Stimulated activated naive CD8-positive, alpha-beta T cell treated with anti-CD3 and anti-CD28 coated beads, Interleukin-15, Interleukin-2, amounts not matched to agents 100 U/mL and 50 U/mL, for 24 hours (primary cell): Measurements from ENCODE around the gene BIRC6.
A peak's percentile ranks its signal among the peaks of the same experiment; 100 is the strongest.
"Not testable (repeated sequence)": the region's sequence is repeated elsewhere in the genome, so short reads cannot be mapped to it uniquely, and the experiment has no call there.

Source experiments
- ATAC-seq: fragments of 150-1000 bp; cut with Tn5 transposase; one replicate; pipeline ENCODE4 v1.10.0; 2021
- DNase-seq: peaks from one replicate; pipeline ENCODE4 v3.0.0; 2021

Gene BIRC6

GRCh38 chr2:32356681-32357317 lies at the start of gene BIRC6:
Gene BIRC6, plus strand, starts transcription at chr2:32357023. Its CDS starts 139 bp downstream, at chr2:32357162.
- peak; percentile 97 for ATAC-seq
- DNase-seq: peak; percentile 98

- no peak for ATAC-seq
- no peak for DNase-seq
Measured at GRCh38 chr2:32310577-32310976, 46.2 kb upstream of the BIRC6 start.

GRCh38 chr2:32314886-32315285 lies 41.9 kb upstream of the BIRC6 start:
- no peak for DNase-seq
- ATAC-seq: no peak

GRCh38 chr2:32328679-32329078 lies 28.1 kb upstream of the BIRC6 start:
- not testable (repeated sequence) for DNase-seq, ATAC-seq

- not testable (repeated sequence) for ATAC-seq, DNase-seq
Measured at GRCh38 chr2:32329180-32329980, 27.4 kb upstream of the BIRC6 start.

DNA sequence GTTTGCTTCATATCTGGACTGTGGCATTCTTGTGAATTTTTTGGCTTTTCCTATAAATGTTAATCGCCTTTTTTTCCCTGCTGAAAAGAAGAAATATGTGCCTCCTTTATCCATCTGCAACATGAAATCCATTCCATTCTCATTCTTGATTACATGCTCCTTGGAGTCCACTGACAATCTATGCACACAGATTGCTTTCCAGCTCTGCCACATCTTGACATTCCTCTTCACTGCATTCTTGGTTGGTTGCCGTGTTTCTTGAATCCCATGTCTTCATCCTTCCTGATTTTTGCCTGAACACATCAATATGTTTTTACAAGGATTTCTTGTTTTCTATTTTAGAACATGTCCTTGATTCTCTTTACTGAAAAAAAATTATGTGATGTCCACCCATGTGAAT lies 26.7 kb upstream of the BIRC6 start:
- DNase-seq (no peak), ATAC-seq (no peak)

GRCh38 chr2:32342801-32343200 lies 14.0 kb upstream of the BIRC6 start:
- DNase-seq: no peak
- ATAC-seq: no peak

GRCh38 chr2:32350797-32351196 lies 6.0 kb upstream of the BIRC6 start:
- DNase-seq, ATAC-seq: not testable (repeated sequence)

DNA sequence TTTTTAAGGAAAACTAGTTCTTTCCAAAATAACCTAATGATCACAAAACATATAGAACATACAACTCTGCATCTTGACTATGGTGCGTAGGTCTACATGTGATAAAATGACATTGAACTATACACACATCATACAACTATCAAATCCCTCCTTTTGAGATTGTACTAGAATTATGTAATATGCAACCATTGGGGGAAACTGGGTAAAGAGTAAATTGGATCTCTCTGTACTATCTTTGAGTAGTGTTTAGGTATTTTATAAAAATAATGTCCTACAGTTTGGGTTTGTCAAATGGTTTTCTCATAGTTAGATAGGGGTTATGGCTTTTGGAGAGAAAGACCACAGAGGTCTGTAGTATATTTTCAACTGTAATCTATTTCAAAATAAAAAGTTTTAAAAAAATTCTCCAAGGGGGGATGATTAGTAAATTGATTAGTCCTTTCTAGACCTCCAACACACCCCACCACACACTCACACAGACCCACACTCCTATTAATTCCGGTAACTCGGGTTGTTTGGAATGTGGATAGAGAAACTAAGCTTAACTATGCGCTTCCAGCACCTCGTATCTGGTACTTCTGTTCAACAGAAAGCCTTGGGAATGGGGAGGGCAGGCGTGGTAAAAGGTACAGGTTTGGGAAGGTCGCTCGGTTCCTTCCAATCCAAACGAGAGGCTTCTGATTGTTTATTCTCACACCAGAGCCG lies 695 bp upstream of the BIRC6 start:
- DNase-seq: no peak
- peak; percentile 0 for ATAC-seq

GRCh38 chr2:32357318-32358110 lies 691 bp downstream of the BIRC6 start:
- DNase-seq (peak; percentile 48), ATAC-seq (peak; percentile 5)

- ATAC-seq: no peak
- DNase-seq: peak; percentile 18
Measured at GRCh38 chr2:32358111-32358482, 1.3 kb downstream of the BIRC6 start.

- ATAC-seq (no peak), DNase-seq (no peak)
Measured at GRCh38 chr2:32360416-32360815, 3.6 kb downstream of the BIRC6 start.

- ATAC-seq, DNase-seq: not testable (repeated sequence)
Measured at GRCh38 chr2:32362997-32363396, 6.2 kb downstream of the BIRC6 start.

DNA sequence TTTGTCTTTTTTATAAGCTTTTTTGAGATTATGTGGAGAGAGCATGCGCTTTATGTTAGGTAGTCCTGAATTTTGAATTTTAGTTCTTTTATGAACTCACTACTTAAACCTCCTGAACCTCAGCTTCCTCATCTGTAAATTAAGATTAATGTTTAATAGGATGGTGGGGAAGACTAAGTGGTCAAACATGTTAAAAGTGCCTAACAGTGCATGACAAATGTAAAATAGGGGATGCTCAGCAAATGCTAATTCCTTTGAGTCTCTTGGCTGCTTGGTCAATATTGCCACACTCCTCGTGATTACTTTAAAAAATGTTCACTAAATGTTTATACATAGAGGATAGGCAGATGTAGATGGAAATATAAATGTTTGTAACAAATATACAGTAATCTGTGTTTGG lies 6.8 kb downstream of the BIRC6 start:
- DNase-seq: no peak

DNA sequence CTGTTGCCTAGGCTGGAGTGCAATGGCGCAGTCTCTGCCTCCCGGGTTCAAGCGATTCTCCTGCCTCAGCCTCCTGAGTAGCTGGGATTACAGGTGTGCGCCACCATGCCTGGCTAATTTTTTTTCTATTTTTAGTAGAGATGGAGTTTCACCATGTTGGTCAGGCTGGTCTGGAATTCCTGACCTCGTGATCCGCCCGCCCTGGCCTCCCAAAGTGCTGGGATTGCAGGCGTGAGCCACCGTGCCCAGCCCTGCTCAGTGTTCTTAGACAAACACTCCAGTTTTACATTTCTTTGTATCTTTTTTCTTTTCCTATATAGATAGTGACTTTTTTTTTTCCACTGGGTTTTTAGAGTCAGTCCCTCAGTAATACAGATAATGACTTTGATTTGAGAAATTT lies 7.5 kb downstream of the BIRC6 start:
- not testable (repeated sequence) for ATAC-seq, DNase-seq

More for the DNA sequence above, 6.8 kb downstream of the BIRC6 start:
- no peak for ATAC-seq

- not testable (repeated sequence) for DNase-seq, ATAC-seq
Measured at GRCh38 chr2:32365679-32366078, 8.9 kb downstream of the BIRC6 start.

DNA sequence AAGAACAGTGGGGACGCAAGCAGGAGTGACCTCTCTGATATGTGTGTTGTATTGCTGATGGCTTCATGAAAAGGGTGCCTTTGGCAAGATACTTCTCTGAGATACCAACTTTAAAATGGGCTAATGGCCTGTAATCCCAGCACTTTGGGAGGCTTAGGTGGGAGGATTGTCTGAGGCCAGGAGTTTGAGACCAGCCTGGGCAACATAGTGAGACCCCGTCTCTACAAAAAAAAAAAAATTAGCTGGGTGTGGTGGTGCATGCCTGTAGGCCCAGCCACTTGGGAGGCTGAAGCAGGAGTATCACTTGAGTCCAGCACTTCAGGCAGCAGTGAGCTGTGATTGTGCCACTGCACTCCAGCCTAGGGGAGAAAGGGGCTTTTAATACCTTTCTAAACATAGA lies 9.8 kb downstream of the BIRC6 start:
- no peak for DNase-seq
- no peak for ATAC-seq

DNA sequence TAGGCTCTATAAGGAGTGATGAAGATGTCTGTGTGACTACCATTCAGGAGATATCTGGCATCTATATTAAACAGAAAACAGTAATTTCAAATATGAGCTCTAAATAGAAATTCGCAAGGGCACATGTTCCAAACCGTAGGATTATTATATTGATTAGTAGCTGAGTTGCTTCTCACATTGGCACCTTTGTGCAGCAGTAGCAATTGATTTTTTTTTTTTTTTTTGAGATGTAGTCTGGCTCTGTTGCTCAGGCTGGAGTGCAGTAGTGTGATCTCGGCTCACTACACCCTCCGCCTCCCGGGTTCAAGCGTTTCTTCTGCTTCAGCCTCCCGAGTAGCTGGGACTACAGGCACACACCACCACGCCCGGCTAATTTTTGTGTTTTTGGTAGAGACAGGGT lies 12.4 kb downstream of the BIRC6 start:
- DNase-seq: no peak
- no peak for ATAC-seq

GRCh38 chr2:32370942-32371341 lies 14.1 kb downstream of the BIRC6 start:
- DNase-seq, ATAC-seq: not testable (repeated sequence)

DNA sequence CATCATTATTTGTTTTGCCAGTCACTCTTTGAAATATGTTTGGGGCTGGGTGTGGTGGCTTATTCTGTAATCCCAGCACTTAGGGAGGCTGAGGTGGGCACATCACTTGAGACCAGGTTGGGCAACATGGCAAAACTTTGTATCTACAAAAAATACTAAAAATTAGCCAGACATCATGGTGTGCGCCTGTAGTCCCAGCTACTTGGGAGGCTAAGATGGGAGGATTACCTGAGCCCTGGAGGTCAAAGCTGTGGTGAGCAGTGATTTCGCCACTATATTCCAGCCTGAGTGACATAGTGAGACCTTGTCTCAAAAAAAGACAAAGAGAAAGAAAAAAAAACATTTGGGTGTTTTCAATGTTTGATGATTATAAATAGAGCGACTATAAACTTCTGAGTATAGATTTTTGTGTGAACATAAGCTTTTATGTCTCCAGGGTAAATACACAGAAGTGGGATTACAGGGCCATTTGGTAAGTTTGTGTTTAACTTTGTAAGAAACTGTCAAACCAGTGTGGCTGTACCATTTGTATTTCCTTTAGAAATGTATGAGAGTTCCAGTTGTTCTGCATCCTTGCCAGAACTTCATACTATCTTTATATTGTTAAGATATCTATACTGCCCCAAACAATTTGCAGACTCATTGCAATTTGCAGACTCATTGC lies 15.8 kb downstream of the BIRC6 start:
- no peak for DNase-seq
- no peak for ATAC-seq

GRCh38 chr2:32375228-32375892 lies 18.5 kb downstream of the BIRC6 start:
- DNase-seq (no peak), ATAC-seq (peak; percentile 28)
